GM12875 (cell line): ENCODE data around the gene LOXL1.

Experiments
- H3K4me3 ChIP-seq: one replicate; pipeline ENCODE4 v1.5.1; 2011; ENCODE audit warnings: low read depth, low read length, control low read depth
- TF ChIP-seq, protein P1 (sequence below): IDR thresholded peaks from 2 replicates; pipeline ENCODE4 v1.5.1; 2011; ENCODE audit warnings: low read depth, mild to moderate bottlenecking, control low read depth, inconsistent platforms, low read length, moderate library complexity, borderline replicate concordance; ENCODE audit not compliant: insufficient read depth

LOXL1 gene

DNA sequence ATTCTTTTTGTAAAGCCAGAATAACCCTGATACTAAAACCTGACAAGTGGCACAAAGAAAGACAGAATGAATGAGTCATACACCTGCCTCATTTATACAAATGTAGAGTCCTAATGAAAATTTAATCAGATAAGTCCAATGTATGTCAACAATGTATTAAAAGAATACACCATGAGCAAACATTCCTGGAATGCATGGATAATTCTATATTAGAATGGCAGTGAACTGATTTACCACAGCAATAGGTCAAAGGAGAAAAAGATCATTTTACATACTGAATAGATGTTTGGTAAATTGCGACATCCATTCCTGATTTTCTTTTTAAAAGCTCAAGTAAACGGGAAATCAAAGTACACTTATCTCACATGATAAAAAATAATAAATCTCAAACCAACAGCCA is 11.2 kb upstream of the LOXL1 start:
- TF ChIP-seq, protein P1, sequence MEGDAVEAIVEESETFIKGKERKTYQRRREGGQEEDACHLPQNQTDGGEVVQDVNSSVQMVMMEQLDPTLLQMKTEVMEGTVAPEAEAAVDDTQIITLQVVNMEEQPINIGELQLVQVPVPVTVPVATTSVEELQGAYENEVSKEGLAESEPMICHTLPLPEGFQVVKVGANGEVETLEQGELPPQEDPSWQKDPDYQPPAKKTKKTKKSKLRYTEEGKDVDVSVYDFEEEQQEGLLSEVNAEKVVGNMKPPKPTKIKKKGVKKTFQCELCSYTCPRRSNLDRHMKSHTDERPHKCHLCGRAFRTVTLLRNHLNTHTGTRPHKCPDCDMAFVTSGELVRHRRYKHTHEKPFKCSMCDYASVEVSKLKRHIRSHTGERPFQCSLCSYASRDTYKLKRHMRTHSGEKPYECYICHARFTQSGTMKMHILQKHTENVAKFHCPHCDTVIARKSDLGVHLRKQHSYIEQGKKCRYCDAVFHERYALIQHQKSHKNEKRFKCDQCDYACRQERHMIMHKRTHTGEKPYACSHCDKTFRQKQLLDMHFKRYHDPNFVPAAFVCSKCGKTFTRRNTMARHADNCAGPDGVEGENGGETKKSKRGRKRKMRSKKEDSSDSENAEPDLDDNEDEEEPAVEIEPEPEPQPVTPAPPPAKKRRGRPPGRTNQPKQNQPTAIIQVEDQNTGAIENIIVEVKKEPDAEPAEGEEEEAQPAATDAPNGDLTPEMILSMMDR: no peak
- no peak overlapping the region for H3K4me3 ChIP-seq

DNA sequence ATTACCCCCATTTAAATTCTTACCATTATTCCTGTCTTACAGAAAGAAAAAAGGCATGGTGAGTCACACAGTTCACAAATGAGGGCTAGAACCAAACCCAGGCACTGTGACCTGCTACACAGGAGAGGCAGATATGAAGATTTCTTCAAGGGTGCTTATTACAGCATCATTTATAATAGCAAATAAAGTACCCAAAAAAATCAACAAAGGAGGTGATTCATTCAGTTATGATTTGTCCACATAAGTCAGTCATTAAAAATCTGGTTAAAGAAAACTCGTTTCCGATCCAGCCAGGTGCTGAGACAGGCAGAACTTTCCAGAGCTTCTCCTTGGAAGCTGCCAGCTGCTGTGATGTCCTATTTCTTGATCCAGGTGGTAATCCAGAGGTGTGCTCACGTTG is 7.5 kb upstream of the LOXL1 start:
- H3K4me3 ChIP-seq: no peak overlapping the region
- TF ChIP-seq, protein P1: no peak

DNA sequence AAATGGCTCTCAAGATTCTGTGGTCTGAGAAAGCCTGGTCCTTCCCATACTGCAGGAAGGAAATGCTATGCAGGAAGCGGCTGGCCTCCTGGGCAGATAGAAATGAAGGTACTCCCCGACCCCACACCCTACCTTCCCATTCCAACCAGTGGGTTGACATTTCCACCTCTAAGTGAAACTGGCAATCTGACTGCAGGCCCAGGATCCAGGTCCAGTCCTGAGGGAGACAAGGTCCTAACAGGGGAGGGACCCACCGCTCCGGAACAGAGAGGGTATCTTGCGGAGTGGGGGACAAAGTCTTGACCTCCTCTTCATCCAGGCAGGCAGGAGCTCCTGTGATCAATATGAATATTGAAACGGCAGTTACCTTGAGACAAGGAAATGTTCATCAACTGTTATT is 6.6 kb upstream of the LOXL1 start:
- H3K4me3 ChIP-seq: no peak overlapping the region
- TF ChIP-seq, protein P1: no peak

DNA sequence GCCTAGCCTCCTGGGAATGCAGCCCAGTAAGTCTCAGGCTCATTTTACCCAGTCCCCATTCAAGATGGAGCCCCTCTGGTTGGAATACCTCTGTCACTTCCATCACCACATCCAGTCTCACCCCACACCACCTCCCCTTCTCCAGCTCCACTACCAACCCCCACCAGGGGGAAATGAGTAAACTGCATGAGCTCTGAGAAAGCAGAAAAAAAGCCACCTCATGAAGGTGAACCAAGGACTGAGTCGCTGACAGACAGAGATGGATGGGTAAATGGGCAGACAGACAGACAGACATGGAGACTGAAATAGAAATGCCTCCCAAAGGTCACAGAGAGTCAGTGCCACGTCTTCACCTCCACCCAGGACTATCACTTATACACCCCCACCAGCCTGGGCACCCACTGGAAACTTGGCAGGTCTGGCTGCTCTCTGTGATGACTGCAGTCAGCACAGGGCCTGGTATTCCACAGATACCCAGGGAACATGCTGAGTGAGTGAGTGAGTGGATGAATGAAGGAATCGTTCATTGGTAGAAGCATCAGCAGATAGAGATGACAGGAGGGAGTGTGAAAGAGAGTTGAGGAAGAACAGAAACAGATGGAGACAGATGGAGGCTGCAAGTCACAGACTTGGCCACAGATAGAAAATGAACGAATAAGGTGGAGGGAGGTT is 4.9 kb upstream of the LOXL1 start:
- H3K4me3 ChIP-seq: no peak overlapping the region
- TF ChIP-seq, protein P1: no peak

DNA sequence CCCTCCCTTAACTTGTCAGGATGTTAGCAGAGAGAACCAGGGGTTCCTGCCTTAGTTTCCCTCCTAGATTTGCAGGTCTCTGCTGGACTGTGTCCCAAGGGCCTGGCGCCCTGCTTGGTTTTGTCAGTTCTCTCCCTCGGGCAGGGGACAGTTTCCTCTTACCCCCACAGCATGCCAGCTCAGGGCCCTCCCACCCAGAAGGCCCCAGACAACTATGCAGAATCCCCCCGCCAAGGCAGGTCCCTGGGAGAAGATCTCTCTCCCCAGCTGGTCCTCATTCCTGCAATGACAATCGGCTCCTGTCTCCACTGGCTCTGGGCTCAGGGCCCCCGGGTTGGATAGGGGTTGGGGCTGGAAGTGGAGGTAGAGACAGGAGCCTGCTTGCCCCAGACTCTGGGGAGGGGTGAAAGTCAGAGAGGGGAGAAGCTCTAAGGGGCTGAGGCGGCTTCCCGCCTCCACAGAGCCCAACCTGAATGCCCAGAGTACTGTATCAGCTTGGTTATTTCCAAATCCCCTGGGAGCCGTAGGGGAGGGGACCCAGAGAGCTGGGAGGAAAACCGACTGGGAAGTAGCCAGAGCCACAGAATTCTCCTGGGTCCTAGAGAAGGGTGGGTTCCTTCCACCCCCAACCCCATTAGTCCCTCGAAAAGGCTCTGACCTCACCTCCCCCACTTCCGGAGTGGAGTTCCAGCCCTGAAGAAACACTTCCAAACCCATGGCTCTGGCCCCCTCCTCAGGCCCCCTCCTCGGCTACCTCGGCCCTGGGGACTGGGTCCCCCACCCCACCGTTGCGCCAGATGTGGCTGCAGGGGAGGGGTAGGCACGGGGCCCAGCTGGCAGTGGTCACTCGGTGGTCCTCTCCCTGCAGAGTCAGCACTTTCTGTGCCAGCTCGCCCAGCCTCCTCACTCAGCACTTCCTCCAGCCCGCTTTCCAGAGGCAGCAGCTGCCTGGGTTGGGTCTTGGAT is 3.8 kb upstream of the LOXL1 start:
- no peak overlapping the region for H3K4me3 ChIP-seq

DNA sequence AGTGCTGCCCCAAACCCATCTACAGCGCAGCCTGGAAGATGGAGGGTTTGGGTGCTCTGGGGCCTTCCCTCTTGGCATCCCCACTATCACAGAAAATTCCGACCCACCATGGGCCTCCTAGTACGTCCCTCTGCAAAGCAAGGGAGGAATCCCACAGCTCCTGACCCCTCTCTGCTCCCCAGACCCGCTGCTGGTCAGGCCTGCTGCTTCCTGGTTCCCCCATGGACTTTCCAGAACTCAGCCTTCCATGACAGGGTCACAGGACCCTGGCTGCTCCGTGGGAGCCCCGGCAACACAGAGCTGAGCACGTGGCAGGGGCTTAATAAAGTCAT is 3.1 kb upstream of the LOXL1 start:
- H3K4me3 ChIP-seq: no peak overlapping the region

More for the DNA sequence above, 3.8 kb upstream of the LOXL1 start:
- TF ChIP-seq, protein P1: no peak

More for the DNA sequence above, 3.1 kb upstream of the LOXL1 start:
- TF ChIP-seq, protein P1: no peak
